ENCODE data around the gene SPEN. TPM values are rescaled to one million over a fixed set of nuclear protein-coding genes. Genes with fewer than 3 reads are reported as not detected.
"Not testable (repeated sequence)": the region's sequence is repeated elsewhere in the genome, so short reads cannot be mapped to it uniquely, and the experiment has no call there.

Gene SPEN
- polyA plus RNA-seq, 1 experiment = 4.6 TPM

DNA sequence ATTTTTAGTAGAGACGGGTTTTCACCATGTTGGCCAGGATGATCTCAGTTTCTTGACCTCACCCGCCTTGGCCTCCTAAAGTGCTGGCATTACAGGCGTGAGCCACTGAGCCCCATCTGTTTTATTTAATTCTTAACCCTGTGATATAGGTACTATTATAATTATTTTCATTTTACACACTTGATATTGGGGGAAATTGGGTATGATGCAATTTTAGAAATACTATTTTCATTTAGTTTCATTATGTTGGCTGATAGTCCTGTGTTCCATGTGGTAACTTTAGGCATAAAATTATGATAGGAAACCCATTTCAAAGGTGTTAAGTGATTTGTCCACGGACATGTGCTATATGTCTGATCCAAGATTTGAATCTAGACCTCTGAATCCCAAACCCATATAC is 61.1 kb downstream of the SPEN start:
- Histone ChIP-seq H3K36me3 (ENCODE audit: control insufficient read depth, insufficient read depth, low read length) (peaks cover 1% of the 10 kb centered on the region; the same call in 1 of the 2 replicates), H3K27me3 (ENCODE audit: control insufficient read depth, insufficient read depth, low read length) (no peaks in the 10 kb centered on the region), H3K4me3 (ENCODE audit: low read depth, low read length) (no peak overlapping the region)
- POLR2A ChIA-PET = no interaction called here
- CTCF ChIA-PET = no interaction called here
- TF ChIP-seq, protein P1, sequence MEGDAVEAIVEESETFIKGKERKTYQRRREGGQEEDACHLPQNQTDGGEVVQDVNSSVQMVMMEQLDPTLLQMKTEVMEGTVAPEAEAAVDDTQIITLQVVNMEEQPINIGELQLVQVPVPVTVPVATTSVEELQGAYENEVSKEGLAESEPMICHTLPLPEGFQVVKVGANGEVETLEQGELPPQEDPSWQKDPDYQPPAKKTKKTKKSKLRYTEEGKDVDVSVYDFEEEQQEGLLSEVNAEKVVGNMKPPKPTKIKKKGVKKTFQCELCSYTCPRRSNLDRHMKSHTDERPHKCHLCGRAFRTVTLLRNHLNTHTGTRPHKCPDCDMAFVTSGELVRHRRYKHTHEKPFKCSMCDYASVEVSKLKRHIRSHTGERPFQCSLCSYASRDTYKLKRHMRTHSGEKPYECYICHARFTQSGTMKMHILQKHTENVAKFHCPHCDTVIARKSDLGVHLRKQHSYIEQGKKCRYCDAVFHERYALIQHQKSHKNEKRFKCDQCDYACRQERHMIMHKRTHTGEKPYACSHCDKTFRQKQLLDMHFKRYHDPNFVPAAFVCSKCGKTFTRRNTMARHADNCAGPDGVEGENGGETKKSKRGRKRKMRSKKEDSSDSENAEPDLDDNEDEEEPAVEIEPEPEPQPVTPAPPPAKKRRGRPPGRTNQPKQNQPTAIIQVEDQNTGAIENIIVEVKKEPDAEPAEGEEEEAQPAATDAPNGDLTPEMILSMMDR (IDR thresholded peaks at IDR 0.05; ENCODE audit: insufficient read depth, low read depth, low read length) = no peak
- no peak for DNase-seq (ENCODE audit: low read depth)

DNA sequence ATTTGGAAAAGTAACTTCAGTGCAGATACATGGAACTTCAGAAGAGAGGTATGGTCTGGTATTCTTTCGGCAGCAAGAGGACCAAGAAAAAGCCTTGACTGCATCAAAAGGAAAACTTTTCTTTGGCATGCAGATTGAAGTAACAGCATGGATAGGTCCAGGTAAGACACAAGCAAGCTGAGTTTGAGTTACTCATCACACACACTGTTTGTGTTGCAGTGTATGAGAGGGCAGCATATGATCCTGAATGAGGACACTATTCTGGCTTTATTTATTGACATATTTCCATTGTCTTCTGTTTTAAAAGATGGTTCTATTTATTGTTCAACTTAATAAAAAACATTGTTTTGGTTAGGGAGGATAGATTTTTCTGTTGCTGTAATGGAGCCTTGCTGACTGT is 63.6 kb downstream of the SPEN start:
- POLR2A ChIA-PET = no interaction called here
- DNase-seq (ENCODE audit: low read depth) = no peak
- no peaks in the 10 kb centered on the region for H3K27me3 ChIP-seq (ENCODE audit: control insufficient read depth, insufficient read depth, low read length)
- peaks cover 1% of the 10 kb centered on the region; the same call in 1 of the 2 replicates for H3K36me3 ChIP-seq (ENCODE audit: control insufficient read depth, insufficient read depth, low read length)
- no peak overlapping the region for H3K4me3 ChIP-seq (ENCODE audit: low read depth, low read length)
- TF ChIP-seq, protein P1 (IDR thresholded peaks at IDR 0.05; ENCODE audit: insufficient read depth, low read depth, low read length) = no peak
- CTCF ChIA-PET = interaction anchor here (1.2 kb wide), 1 partner anchor 119 kb away, joined by 6 read pairs; no protein-coding TSS in a partner anchor

DNA sequence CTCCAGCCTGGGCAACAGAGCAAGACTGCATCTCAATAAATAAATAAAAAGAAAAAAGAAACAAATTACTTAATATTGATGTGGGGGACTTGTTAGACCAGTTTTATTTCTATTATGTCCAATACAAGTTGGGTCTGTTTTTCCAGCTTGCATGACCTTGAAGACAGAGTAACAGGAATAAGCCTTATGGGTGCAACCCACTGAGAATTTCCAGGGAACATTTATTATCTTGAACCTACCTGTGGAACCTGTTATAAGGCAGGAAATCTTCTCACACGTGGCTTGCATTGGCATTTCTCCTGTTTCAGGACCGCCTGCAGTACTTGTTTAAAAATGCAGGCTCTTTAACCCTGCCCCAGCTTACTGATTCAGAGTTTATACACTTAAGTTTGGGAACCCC is 64.4 kb downstream of the SPEN start:
- TF ChIP-seq, protein P1 (IDR thresholded peaks at IDR 0.05; ENCODE audit: insufficient read depth, low read depth, low read length) = no peak
- ChIA-PET CTCF (no interaction called here), POLR2A (no interaction called here)
- DNase-seq (ENCODE audit: low read depth) = no peak
- no peak overlapping the region for H3K4me3 ChIP-seq (ENCODE audit: low read depth, low read length)
- H3K36me3 ChIP-seq (ENCODE audit: control insufficient read depth, insufficient read depth, low read length) = peaks cover 1% of the 10 kb centered on the region; the same call in 1 of the 2 replicates
- H3K27me3 ChIP-seq (ENCODE audit: control insufficient read depth, insufficient read depth, low read length) = no peaks in the 10 kb centered on the region

DNA sequence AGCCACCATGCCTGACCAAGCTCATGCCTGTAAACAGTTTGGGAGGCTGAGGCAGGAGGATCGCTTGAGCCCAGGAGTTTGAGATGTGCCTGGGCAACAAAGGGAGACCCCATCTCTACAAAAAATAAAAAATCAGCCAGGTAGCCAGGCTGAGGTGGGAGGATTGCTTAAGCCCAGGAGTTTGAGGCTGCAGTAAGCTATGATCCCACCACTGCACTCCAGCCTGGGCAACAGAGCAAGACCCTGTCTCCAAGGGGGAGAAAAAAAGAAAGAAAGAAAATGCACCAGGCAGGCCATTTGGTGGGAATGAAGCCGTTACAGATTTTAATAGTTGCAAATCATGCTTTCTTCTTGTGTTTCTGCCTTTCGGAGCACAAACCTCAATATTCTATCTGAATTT is 66.1 kb downstream of the SPEN start:
- H3K36me3 ChIP-seq (ENCODE audit: control insufficient read depth, insufficient read depth, low read length); POLR2A ChIA-PET; DNase-seq (ENCODE audit: low read depth); H3K27me3 ChIP-seq (ENCODE audit: control insufficient read depth, insufficient read depth, low read length); H3K4me3 ChIP-seq (ENCODE audit: low read depth, low read length): not testable (repeated sequence)
- CTCF ChIA-PET = interaction anchor here (0.9 kb wide), 1 partner anchor 10 kb away, joined by 3 read pairs; no protein-coding TSS in a partner anchor

DNA sequence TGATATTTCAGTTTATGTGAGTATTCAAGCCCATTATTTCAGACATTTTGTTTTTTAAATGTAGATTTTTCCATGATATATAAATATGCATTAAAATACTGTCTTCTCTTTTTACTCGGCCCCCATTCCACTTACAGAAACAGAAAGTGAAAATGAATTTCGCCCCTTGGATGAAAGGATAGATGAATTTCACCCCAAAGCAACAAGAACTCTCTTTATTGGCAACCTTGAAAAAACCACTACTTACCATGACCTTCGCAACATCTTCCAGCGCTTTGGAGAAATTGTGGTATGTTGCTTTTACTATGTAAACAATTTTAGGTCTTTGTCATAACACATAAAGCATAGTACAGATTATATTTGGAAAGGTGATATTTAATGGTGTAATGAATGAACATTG is 68.5 kb downstream of the SPEN start:
- TF ChIP-seq, protein P1 (IDR thresholded peaks at IDR 0.05; ENCODE audit: insufficient read depth, low read depth, low read length) = no peak
- POLR2A ChIA-PET = no interaction called here
- DNase-seq (ENCODE audit: low read depth) = no peak
- H3K4me3 ChIP-seq (ENCODE audit: low read depth, low read length) = no peak overlapping the region
- H3K27me3 ChIP-seq (ENCODE audit: control insufficient read depth, insufficient read depth, low read length) = no peaks in the 10 kb centered on the region
- CTCF ChIA-PET = interaction anchor here (1.4 kb wide), 1 partner anchor 116 kb away, joined by 3 read pairs; no protein-coding TSS in a partner anchor
- H3K36me3 ChIP-seq (ENCODE audit: control insufficient read depth, insufficient read depth, low read length) = 0 out of 2 replicates have a peak, but pooled peaks cover 1% of the 10 kb centered on the region

GRCh38 chr1:15916417-15916816 is 68.9 kb downstream of the SPEN start:
- CTCF ChIA-PET = interaction anchor here (1.4 kb wide), 1 partner anchor 117 kb away, joined by 3 read pairs; no protein-coding TSS in a partner anchor

More at GRCh38 chr1:15916417-15916816, 68.9 kb downstream of the SPEN start:
- H3K36me3 ChIP-seq (ENCODE audit: control insufficient read depth, insufficient read depth, low read length) = 0 out of 2 replicates have a peak, but pooled peaks cover 3% of the 10 kb centered on the region
- DNase-seq (ENCODE audit: low read depth) = no peak
- POLR2A ChIA-PET = no interaction called here
- no peaks in the 10 kb centered on the region for H3K27me3 ChIP-seq (ENCODE audit: control insufficient read depth, insufficient read depth, low read length)
- H3K4me3 ChIP-seq (ENCODE audit: low read depth, low read length) = no peak overlapping the region
- TF ChIP-seq, protein P1 (IDR thresholded peaks at IDR 0.05; ENCODE audit: insufficient read depth, low read depth, low read length) = no peak
